ENCODE results near the gene ZNF28. TPM values are rescaled to one million over a fixed set of nuclear protein-coding genes. Genes with fewer than 3 reads are reported as not detected.
A peak's percentile ranks its signal among the peaks of the same experiment; 100 is the strongest.
"Not testable (repeated sequence)": the region's sequence is repeated elsewhere in the genome, so short reads cannot be mapped to it uniquely, and the experiment has no call there.

Gene ZNF28
- polyA plus RNA-seq (2011; rRNA removed) (2.6 and 4.0 TPM in 2 replicates), polyA plus RNA-seq (2017; fragmentation: RNase III; extraction: RNeasy Plus Mini Kit Qiagen cat#74134 plus additional on column Dnase treatment) (0.76 to 1.3 TPM (median 1.3 TPM) in 3 replicates), polyA minus RNA-seq (2011; rRNA and poly(A)+ RNA removed) (1.2 and 1.8 TPM in 2 replicates)
- polyA plus RNA-seq (2012; cell fraction: cytosol; rRNA removed), result 0.30 and 0.34 TPM in 2 replicates
- 0.05 and 0.08 TPM in 2 replicates for polyA plus RNA-seq (2012; cell fraction: nucleus; rRNA removed)

- DNase-seq (ENCODE audit: low read depth in 1 of 2, low spot score in 1 of 2); H3K27ac ChIP-seq; CTCF ChIA-PET; H3K4me2 ChIP-seq; FAIRE-seq; H3K4me1 ChIP-seq; H3K4me3 ChIP-seq: not testable (repeated sequence)
- 14% methylated on average over 18 of the region's 44 CpGs for WGBS (ENCODE audit: missing lambda C conversion rate)
- POLR2A ChIA-PET, result interaction anchor here (0.6 kb wide), 1 partner anchor 27 kb away, joined by 3 read pairs; no protein-coding TSS in a partner anchor
- H3K9me3 ChIP-seq, result peaks cover 46% of the 10 kb centered on the region
- ATAC-seq, result peak; percentile 43 to 89; a peak in 4 of 6 replicates
Measured at GRCh38 chr19:52821204-52821960, at the start of gene ZNF28. TSS of gene ZNF28 (minus strand) at chr19:52821633. CDS start at chr19:52817958, 3,675 bp downstream.

- CTCF ChIA-PET, result interaction anchor here (0.6 kb wide), 1 partner anchor 158 kb away, joined by 3 read pairs; no protein-coding TSS in a partner anchor
- WGBS (ENCODE audit: missing lambda C conversion rate), result 68% methylated on average over 11 of the region's 11 CpGs
- not testable (repeated sequence) for FAIRE-seq
Measured at GRCh38 chr19:52868031-52868430, 46.6 kb upstream of the ZNF28 start.

DNA sequence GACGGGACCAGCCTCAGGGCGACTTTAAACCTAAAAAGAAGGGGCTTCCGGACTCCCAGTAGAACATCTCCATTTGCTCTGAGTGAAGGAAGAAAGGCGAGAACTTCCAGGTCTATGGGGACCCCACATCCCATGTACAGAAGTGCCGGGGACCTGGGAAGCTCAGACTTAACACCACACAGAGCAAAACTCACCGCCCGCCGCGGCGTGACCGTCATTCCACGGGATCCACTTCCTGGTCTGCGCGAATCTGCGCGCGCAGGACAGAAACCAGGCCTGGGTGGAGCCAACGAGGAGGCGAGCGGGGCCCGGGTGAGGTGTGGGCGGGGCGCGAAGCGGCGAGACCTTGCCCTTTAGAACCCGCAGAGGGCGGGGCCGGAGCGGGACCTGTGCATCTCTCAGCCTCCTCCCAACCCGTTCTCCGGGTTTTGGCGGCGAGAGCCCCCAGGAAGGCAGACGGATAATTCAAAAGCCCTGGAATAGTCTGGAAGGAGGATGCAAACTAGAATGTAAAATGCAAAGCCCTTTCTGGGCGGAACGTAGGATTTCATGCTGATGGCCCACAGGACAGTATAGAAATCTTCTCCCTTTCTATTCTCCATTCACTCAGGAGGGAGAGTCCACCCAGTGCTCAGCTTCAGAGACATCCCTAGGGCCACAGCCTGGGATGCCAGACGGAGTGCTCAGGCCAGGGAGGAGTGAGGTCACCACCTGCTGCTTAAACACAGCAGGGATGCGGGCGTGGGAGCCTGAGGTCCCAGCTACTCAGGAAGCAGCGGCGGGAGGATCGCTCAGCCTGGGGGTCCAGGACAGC, 36.2 kb upstream of the ZNF28 start, which contains the start of gene ZNF468:
Gene ZNF468, minus strand, starts transcription at position 242 of the 814 bp plus-strand sequence. CDS start 3,347 bp downstream, outside the sequence.
- WGBS (ENCODE audit: missing lambda C conversion rate), result 20% methylated on average over 28 of the region's 43 CpGs
- H3K27ac ChIP-seq; DNase-seq (ENCODE audit: low read depth in 1 of 2, low spot score in 1 of 2); H3K4me2 ChIP-seq; POLR2A ChIA-PET; H3K4me1 ChIP-seq; CTCF ChIA-PET; H3K4me3 ChIP-seq; FAIRE-seq: not testable (repeated sequence)
- H3K9me3 ChIP-seq, result peaks cover 40% of the 10 kb centered on the region
- ATAC-seq, result peak; percentile 50 to 88; a peak in 4 of 6 replicates

More at GRCh38 chr19:52868031-52868430, 46.6 kb upstream of the ZNF28 start:
- ATAC-seq; H3K4me2 ChIP-seq; DNase-seq (ENCODE audit: low read depth in 1 of 2, low spot score in 1 of 2); POLR2A ChIA-PET; H3K4me1 ChIP-seq; H3K27ac ChIP-seq; H3K4me3 ChIP-seq: not testable (repeated sequence)
- H3K9me3 ChIP-seq, result peaks cover 46% of the 10 kb centered on the region

- H3K4me2 ChIP-seq; FAIRE-seq; ATAC-seq; H3K27ac ChIP-seq; CTCF ChIA-PET; DNase-seq (ENCODE audit: low read depth in 1 of 2, low spot score in 1 of 2); H3K4me3 ChIP-seq; POLR2A ChIA-PET; H3K4me1 ChIP-seq: not testable (repeated sequence)
- 15% methylated on average over 28 of the region's 31 CpGs for WGBS (ENCODE audit: missing lambda C conversion rate)
- H3K9me3 ChIP-seq, result peaks cover 46% of the 10 kb centered on the region
Measured at GRCh38 chr19:52856540-52857377, 35.3 kb upstream of the ZNF28 start.

- WGBS (ENCODE audit: missing lambda C conversion rate), result 19% methylated on average over 4 of the region's 5 CpGs
- POLR2A ChIA-PET; H3K4me2 ChIP-seq; DNase-seq (ENCODE audit: low read depth in 1 of 2, low spot score in 1 of 2); H3K27ac ChIP-seq; H3K4me3 ChIP-seq; H3K4me1 ChIP-seq; ATAC-seq; CTCF ChIA-PET; FAIRE-seq: not testable (repeated sequence)
- peaks cover 71% of the 10 kb centered on the region for H3K9me3 ChIP-seq
Measured at GRCh38 chr19:52847352-52847751, 25.9 kb upstream of the ZNF28 start.

DNA sequence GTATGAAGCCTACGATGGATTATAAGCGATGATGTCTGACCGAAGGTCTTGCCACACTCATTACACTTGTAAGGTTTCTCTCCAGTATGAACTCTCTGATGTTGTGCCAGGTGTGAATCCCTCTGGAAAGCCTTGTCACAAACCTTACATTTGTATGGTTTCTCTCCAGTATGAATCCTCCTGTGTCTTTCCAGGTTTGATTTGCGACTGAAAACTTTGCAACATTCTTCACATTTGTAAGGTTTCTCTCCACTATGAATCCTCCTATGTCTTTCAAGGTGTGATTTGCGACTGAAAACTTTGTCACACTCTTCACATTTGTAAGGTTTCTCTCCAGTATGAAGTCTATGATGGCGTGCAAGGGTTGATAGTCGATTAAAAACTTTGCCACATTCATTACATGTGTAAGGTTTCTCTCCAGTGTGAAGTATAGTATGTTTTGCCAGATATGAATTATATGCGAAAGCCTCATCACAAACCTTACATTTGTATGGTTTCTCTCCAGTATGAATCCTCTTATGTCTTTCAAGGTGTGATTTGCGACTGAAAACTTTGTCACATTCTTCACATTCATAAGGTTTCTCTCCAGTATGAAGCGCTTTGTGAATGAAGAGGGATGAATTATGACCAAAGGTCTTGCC, 19.5 kb upstream of the ZNF28 start:
- FAIRE-seq; H3K4me1 ChIP-seq; POLR2A ChIA-PET; H3K27ac ChIP-seq; DNase-seq (ENCODE audit: low read depth in 1 of 2, low spot score in 1 of 2); H3K4me2 ChIP-seq; ATAC-seq; H3K4me3 ChIP-seq: not testable (repeated sequence)
- WGBS (ENCODE audit: missing lambda C conversion rate), result 31% methylated on average over 10 of the region's 10 CpGs
- peaks cover 62% of the 10 kb centered on the region for H3K9me3 ChIP-seq
- CTCF ChIA-PET, result interaction anchor here (0.7 kb wide), 1 partner anchor 61 kb away, joined by 3 read pairs; no protein-coding TSS in a partner anchor

DNA sequence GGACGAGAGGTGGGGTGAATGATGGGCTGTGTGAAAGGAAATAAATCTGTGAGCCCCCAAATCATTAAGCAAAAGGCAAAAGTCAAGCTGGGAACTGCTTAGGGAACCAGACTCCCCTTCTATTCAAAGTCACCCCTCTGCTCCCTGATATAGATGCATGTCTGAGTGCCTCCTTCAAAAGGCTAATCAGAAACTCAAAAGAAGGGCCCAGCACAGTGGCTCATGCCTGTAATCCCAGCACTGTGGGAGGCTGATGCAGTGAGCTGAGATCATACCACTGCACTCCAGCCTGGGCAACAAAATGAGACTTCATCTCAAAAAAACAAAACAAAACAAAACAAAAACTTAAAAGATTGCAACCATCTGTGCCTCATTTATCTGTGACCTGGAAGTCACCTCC, 12.9 kb upstream of the ZNF28 start:
- WGBS (ENCODE audit: missing lambda C conversion rate), result 0% methylated on average over 1 of the region's 1 CpG
- CTCF ChIA-PET; H3K4me3 ChIP-seq; POLR2A ChIA-PET; FAIRE-seq; ATAC-seq; H3K4me1 ChIP-seq; H3K27ac ChIP-seq; DNase-seq (ENCODE audit: low read depth in 1 of 2, low spot score in 1 of 2); H3K4me2 ChIP-seq: not testable (repeated sequence)
- peaks cover 44% of the 10 kb centered on the region; the same call in 2 of the 3 replicates for H3K9me3 ChIP-seq

DNA sequence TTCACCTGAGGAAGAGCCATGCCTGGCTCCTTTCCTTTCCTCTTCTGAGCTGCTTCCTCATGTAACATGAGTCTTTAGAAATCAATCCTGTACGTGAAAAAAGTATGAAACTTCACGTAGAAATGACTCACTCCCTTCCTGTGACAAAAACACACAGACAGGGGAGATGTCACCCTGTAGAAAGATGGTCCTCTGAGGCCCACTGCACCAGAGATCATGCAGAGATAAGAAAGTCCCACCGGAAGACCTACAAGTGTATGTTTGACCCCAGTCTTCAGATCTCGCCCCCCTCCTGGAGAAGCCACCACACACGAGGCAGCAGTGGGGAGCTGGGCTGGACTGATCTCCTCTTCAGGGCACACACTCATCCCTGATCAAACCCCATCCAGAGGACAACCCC, 12.1 kb upstream of the ZNF28 start:
- peaks cover 39% of the 10 kb centered on the region; the same call in 2 of the 3 replicates for H3K9me3 ChIP-seq
- ATAC-seq; H3K4me3 ChIP-seq; CTCF ChIA-PET; DNase-seq (ENCODE audit: low read depth in 1 of 2, low spot score in 1 of 2); H3K4me1 ChIP-seq; H3K27ac ChIP-seq; FAIRE-seq; POLR2A ChIA-PET; H3K4me2 ChIP-seq: not testable (repeated sequence)
- WGBS (ENCODE audit: missing lambda C conversion rate), result 6% methylated on average over 5 of the region's 5 CpGs

- H3K27ac ChIP-seq; ATAC-seq; FAIRE-seq; H3K4me2 ChIP-seq; CTCF ChIA-PET; H3K4me1 ChIP-seq; POLR2A ChIA-PET; DNase-seq (ENCODE audit: low read depth in 1 of 2, low spot score in 1 of 2); H3K4me3 ChIP-seq: not testable (repeated sequence)
- WGBS (ENCODE audit: missing lambda C conversion rate), result 28% methylated on average over 6 of the region's 7 CpGs
- peaks cover 46% of the 10 kb centered on the region for H3K9me3 ChIP-seq
Measured at GRCh38 chr19:52829866-52830265, 8.4 kb upstream of the ZNF28 start.
